ELF-1 (cell line): ENCODE measurements around the gene ZNF296.

Experiments used
- DNase-seq: peaks from one replicate; pipeline ENCODE4 v3.0.0-alpha.2; 2016; ENCODE audit warnings: low read depth, low spot score

ZNF296 gene

GRCh38 chr19:45023048-45023447 is 53.2 kb downstream of the ZNF296 start:
- DNase-seq = no peak

- DNase-seq = no peak
Measured at GRCh38 chr19:45021971-45022370, 54.3 kb downstream of the ZNF296 start.
